H1 (cell line): Measurements from ENCODE around the gene SP8. TPM values are rescaled to one million over a fixed set of nuclear protein-coding genes. Genes with fewer than 3 reads are reported as not detected.

Experiments
- BACH1 ChIP-seq: IDR thresholded peaks from 2 replicates; pipeline ENCODE4 v1.6.1; 2012; ENCODE audit warnings: low read length, improper control_type of control experiment
- E2F6 ChIP-seq: IDR thresholded peaks from 2 replicates; pipeline ENCODE4 v1.6.1; 2012; ENCODE audit warnings: inconsistent platforms
- FOSL1 ChIP-seq: IDR thresholded peaks from 2 replicates; pipeline ENCODE4 v1.6.1; 2011; ENCODE audit warnings: mild to moderate bottlenecking, low read depth, low read length, moderate library complexity; ENCODE audit not compliant: insufficient read depth
- MAFK ChIP-seq: IDR thresholded peaks from 2 replicates; pipeline ENCODE4 v1.6.1; 2012; ENCODE audit warnings: low read depth, mild to moderate bottlenecking, improper control_type of control experiment, low read length
- RAD21 ChIP-seq, 2 experiments: IDR thresholded peaks in 1 of 2; conservative IDR thresholded peaks in 1 of 2; 2 replicates each; pipeline ENCODE4 v1.6.1; 2011; ENCODE audit warnings: low read depth in 2 of 2, low read length in 2 of 2, improper control_type of control experiment in 1 of 2, inconsistent platforms in 1 of 2, mild to moderate bottlenecking in 1 of 2, moderate library complexity in 1 of 2
- SP4 ChIP-seq: IDR thresholded peaks from 2 replicates; pipeline ENCODE4 v1.6.1; 2012; ENCODE audit warnings: low read length, inconsistent platforms
- polyA plus RNA-seq, 7 experiments: library from polyadenylated mRNA; depleted of rRNA in 3 of 7; stranded (reverse) in 5 of 7; unstranded in 2 of 7; fragments of >200 nt in 5 of 7; fragments of 200-250 nt in 2 of 7; gene quantifications; 1 replicate in 5 of 7; 2 replicates in 1 of 7; 4 replicates in 1 of 7; pipeline versions ENCODE4 v1.2.1 to v1.2.3, GENCODE V29; 2011 to 2013; ENCODE audit warnings: missing spikeins in 2 of 7, mixed read lengths in 2 of 7
- total RNA-seq: library from RNA; stranded (reverse); fragmentation: NEBNext Ultra II Directional; extraction: Animal tissue kit (Norgen Biotek cat#: 25700); gene quantifications from 2 replicates; pipeline ENCODE4 v1.2.1, GENCODE V29; 2021

SP8 gene
- total and polyA plus RNA-seq, 2 of the 8 experiments (the other 6 are each of a cell fraction or from before 2014, with no cell fraction given): 11.3 to 12.0 TPM

- TF ChIP-seq E2F6: no peak
- TF ChIP-seq RAD21 (IDR thresholded peaks at IDR 0.05 in 1 of 2, conservative IDR thresholded peaks at IDR 0.05 in 1 of 2; ENCODE audit: low read depth in 2 of 2, low read length in 2 of 2): no peak
- no peak for TF ChIP-seq FOSL1
- no peak for TF ChIP-seq BACH1
- no peak for TF ChIP-seq SP4
- TF ChIP-seq MAFK: no peak
Measured at GRCh38 chr7:20748853-20749252, 37.8 kb downstream of the SP8 start (continued).
